Effector memory CD8-positive, alpha-beta T cell (primary cell): Measurements from ENCODE around the gene NLRP3.
A peak's percentile ranks its signal among the peaks of the same experiment; 100 is the strongest.
"Not testable (repeated sequence)": the region's sequence is repeated elsewhere in the genome, so short reads cannot be mapped to it uniquely, and the experiment has no call there.

Source experiments
- ATAC-seq: fragments of 150-1000 bp; cut with Tn5 transposase; replicated peaks from 2 replicates; pipeline ENCODE4 v1.10.0; 2021; ENCODE audit warnings: mild to moderate bottlenecking, moderate library complexity
- DNase-seq, 3 experiments: peaks; one replicate each; pipeline ENCODE4 v3.0.0; 2021
- H3K27ac Mint-ChIP-seq, 2 donors: one replicate each; pipeline ENCODE4 v1.8.0; 2022; ENCODE audit warnings: mild to moderate bottlenecking in 2 of 2, mixed read lengths in 2 of 2, moderate library complexity in 2 of 2
- H3K27me3 Mint-ChIP-seq, 2 donors: one replicate each; pipeline ENCODE4 v1.8.0; 2022; ENCODE audit warnings: mixed read lengths in 2 of 2
- H3K36me3 Mint-ChIP-seq: one replicate; pipeline ENCODE4 v1.8.0; 2022; ENCODE audit warnings: mild to moderate bottlenecking, moderate library complexity, mixed read lengths; ENCODE audit not compliant: insufficient read depth
- H3K4me1 Mint-ChIP-seq, 2 donors: one replicate each; pipeline ENCODE4 v1.8.0; 2022; ENCODE audit warnings: low read depth in 2 of 2, mixed read lengths in 2 of 2
- H3K4me3 Mint-ChIP-seq, 2 donors: one replicate each; pipeline ENCODE4 v1.8.0; 2022; ENCODE audit warnings: mild to moderate bottlenecking in 2 of 2, mixed read lengths in 2 of 2, moderate library complexity in 2 of 2
- H3K9me3 Mint-ChIP-seq, 2 donors: one replicate each; pipeline ENCODE4 v1.8.0; 2022; ENCODE audit warnings: mixed read lengths in 2 of 2

NLRP3 gene

DNA sequence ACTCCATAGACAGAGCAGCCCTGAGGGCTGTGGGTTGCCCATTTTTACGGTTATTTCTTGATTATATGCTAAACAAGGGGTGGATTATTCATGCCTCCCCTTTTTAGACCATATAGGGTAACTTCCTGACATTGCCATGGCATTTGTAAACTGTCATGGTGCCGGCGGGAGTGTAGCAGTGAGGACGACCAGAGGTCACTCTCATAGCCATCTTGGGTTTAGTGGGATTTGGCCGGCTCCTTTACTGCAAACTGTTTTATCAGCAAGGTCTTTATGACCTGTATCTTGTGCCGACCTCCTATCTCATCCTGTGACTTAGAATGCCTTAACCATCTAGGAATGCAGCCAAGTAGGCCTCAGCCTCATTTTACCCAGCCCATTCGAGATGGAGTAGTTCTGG lies 38.3 kb upstream of the NLRP3 start:
- not testable (repeated sequence) for H3K4me3 Mint-ChIP-seq, DNase-seq, H3K4me1 Mint-ChIP-seq, ATAC-seq, H3K9me3 Mint-ChIP-seq, H3K36me3 Mint-ChIP-seq, H3K27ac Mint-ChIP-seq
- peaks cover 5 to 49% of the 10 kb centered on the region in 2 donors for H3K27me3 Mint-ChIP-seq

DNA sequence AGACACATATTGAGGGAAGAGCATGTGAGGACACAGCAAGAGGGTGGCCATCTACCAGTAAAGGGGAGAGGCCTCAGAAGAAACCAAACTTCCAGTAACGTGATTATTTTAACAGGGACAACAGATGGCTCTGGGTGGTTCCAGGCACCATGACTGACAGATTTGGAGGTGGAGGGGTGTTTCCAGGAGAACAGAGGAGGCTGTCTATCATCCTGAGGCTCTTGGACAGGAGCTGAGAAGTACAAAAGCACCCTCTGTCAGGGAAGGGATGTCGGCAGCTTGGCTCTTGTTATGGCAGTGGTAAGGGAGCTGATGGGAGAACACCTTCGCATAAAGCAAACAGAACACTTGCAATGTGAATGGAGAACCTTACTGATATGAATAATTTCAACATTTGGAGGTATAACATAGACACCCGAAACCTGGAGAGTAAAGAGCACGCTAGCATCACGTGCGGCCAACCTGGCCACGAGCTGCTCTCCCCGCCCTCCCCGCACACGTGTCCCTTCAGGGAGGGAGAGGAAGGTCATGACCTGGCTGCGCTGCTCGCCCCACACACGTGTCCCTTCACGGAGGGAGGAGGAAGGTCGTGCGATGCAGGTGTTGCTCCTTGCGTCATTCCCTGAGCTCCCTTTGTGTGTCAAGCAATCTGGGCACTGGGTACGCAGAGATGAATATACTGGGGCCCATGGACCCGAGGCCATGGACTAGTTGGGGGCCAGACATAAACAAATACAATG lies 37.5 kb upstream of the NLRP3 start:
- DNase-seq (no peak), ATAC-seq (no peak)
- Mint-ChIP-seq H3K4me3 (no peak overlapping the region), H3K27ac (no peak overlapping the region), H3K36me3 (no peaks in the 10 kb centered on the region), H3K4me1 (peaks cover 0 to 4% of the 10 kb centered on the region in 2 donors), H3K9me3 (no peaks in the 10 kb centered on the region), H3K27me3 (peaks cover 5 to 50% of the 10 kb centered on the region in 2 donors)

DNA sequence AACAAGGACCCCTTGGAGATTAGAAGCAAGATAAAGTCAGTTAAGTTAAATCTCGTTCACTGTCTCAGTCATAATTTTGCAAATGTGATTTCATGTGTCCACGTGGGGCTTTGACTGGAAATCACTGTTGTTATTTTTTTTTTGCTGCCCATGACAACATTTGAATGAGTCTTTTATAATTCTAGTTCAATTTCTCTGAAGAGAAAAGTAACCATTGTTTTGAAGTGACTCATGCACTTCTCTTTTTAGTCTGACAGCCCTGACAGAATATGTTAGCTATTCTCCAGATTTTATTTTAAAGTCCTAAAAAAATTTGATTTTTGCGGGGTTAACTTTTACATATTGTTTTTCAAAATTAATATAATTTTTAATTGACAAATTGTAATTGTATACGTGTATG lies 30.7 kb upstream of the NLRP3 start:
- Mint-ChIP-seq H3K27me3 (peaks cover 0 to 18% of the 10 kb centered on the region in 2 donors), H3K27ac (no peak overlapping the region), H3K4me3 (no peak overlapping the region), H3K4me1 (peaks cover 4 to 5% of the 10 kb centered on the region in 2 donors), H3K9me3 (no peaks in the 10 kb centered on the region), H3K36me3 (peaks cover 1% of the 10 kb centered on the region)
- no peak for DNase-seq
- ATAC-seq = no peak

GRCh38 chr1:247386217-247386616 lies 29.8 kb upstream of the NLRP3 start:
- Mint-ChIP-seq H3K27me3 (peaks cover 0 to 18% of the 10 kb centered on the region in 2 donors), H3K27ac (no peak overlapping the region), H3K36me3 (peaks cover 3% of the 10 kb centered on the region), H3K9me3 (no peaks in the 10 kb centered on the region), H3K4me1 (peaks cover 4 to 5% of the 10 kb centered on the region in 2 donors), H3K4me3 (no peak overlapping the region)
- ATAC-seq = no peak
- no peak for DNase-seq

DNA sequence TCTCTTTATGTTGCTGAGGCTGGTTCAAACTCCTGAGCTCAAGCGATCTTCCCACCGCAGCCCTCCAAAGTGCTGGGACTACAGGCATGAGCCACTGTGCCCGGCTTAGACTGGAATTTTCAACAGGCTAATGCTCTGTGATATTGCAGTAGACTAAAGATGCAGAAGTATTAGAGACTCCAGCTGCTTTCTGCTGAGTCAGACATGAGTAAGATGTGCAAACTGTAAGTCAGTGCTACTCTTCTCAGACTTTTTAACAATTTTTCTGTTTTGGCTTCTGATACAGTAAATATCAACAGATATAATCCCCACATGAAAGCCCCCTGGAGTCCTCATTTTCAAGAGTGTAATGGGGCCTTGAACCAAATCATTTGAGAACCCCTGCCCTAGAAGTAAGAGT lies 29.3 kb upstream of the NLRP3 start:
- no peak overlapping the region for H3K27ac Mint-ChIP-seq
- no peak for ATAC-seq

GRCh38 chr1:247387096-247387495 lies 28.9 kb upstream of the NLRP3 start:
- H3K4me1 Mint-ChIP-seq = peaks cover 4 to 5% of the 10 kb centered on the region in 2 donors
- ATAC-seq = no peak

More for the DNA sequence above, 29.3 kb upstream of the NLRP3 start:
- Mint-ChIP-seq H3K9me3 (no peaks in the 10 kb centered on the region), H3K36me3 (peaks cover 3% of the 10 kb centered on the region), H3K4me3 (no peak overlapping the region), H3K4me1 (peaks cover 4 to 5% of the 10 kb centered on the region in 2 donors), H3K27me3 (peaks cover 0 to 18% of the 10 kb centered on the region in 2 donors)
- DNase-seq = no peak

GRCh38 chr1:247387565-247387964 lies 28.4 kb upstream of the NLRP3 start:
- Mint-ChIP-seq H3K9me3 (no peaks in the 10 kb centered on the region), H3K27ac (no peak overlapping the region), H3K27me3 (peaks cover 0 to 18% of the 10 kb centered on the region in 2 donors), H3K36me3 (peaks cover 3% of the 10 kb centered on the region), H3K4me3 (no peak overlapping the region), H3K4me1 (peaks cover 4 to 5% of the 10 kb centered on the region in 2 donors)
- no peak for DNase-seq
- ATAC-seq = no peak

More at GRCh38 chr1:247387096-247387495, 28.9 kb upstream of the NLRP3 start:
- H3K36me3 Mint-ChIP-seq = peaks cover 3% of the 10 kb centered on the region
- no peak overlapping the region for H3K27ac Mint-ChIP-seq
- DNase-seq = no peak
- H3K4me3 Mint-ChIP-seq = no peak overlapping the region
- H3K9me3 Mint-ChIP-seq = no peaks in the 10 kb centered on the region
- H3K27me3 Mint-ChIP-seq = peaks cover 0 to 18% of the 10 kb centered on the region in 2 donors

DNA sequence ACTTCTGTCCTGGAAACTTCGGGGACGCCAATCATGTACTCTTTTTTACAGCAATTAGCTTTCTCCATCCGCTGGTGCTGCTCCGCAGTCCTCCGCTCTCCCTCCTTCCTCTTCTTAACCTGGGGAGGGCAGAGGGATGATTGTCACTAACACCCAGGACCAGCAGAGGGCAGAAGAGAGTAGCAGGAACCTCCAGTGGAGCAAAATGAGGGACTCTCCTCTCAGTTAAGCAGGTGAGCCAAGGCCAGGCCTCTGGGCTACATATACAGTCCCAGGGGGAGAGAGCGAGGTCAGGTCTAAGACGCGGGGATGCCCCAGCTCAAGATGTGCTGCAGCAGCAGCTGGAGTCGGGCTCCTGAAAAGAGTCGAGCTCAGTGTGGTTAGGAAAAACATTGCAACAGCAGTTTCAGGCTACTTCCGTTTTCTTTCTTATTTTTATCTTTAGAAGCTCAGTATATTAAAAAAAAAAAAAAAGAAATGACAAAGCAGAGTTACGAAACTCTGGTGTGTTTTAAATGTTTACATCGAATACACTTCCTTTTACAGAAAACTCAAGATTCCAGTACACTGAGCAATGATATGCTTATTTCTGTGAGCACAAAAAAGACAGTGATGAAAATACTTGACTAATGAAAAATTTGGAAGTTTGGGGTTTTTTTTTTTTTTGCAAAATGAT lies 25.7 kb upstream of the NLRP3 start:
- Mint-ChIP-seq H3K36me3 (peaks cover 4% of the 10 kb centered on the region), H3K4me3 (peak overlapping the region; percentile 64 to 69), H3K27ac (peak overlapping the region; percentile 69 to 71), H3K27me3 (no peaks in the 10 kb centered on the region), H3K9me3 (no peaks in the 10 kb centered on the region), H3K4me1 (peaks cover 4 to 5% of the 10 kb centered on the region in 2 donors)
- ATAC-seq = peak; percentile 95
- DNase-seq = peak; percentile 81 to 86 (median 82)

- Mint-ChIP-seq H3K27me3 (no peaks in the 10 kb centered on the region), H3K36me3 (peaks cover 6% of the 10 kb centered on the region), H3K4me3 (no peak overlapping the region), H3K9me3 (no peaks in the 10 kb centered on the region), H3K4me1 (peaks cover 4 to 5% of the 10 kb centered on the region in 2 donors), H3K27ac (no peak overlapping the region)
- DNase-seq (no peak), ATAC-seq (no peak)
Measured at GRCh38 chr1:247390996-247391395, 25.0 kb upstream of the NLRP3 start.

GRCh38 chr1:247392088-247392487 lies 23.9 kb upstream of the NLRP3 start:
- Mint-ChIP-seq H3K27me3 (no peaks in the 10 kb centered on the region), H3K9me3 (no peaks in the 10 kb centered on the region), H3K4me3 (no peak overlapping the region), H3K4me1 (peaks cover 4 to 5% of the 10 kb centered on the region in 2 donors), H3K27ac (no peak overlapping the region), H3K36me3 (peaks cover 6% of the 10 kb centered on the region)
- no peak for DNase-seq
- no peak for ATAC-seq

DNA sequence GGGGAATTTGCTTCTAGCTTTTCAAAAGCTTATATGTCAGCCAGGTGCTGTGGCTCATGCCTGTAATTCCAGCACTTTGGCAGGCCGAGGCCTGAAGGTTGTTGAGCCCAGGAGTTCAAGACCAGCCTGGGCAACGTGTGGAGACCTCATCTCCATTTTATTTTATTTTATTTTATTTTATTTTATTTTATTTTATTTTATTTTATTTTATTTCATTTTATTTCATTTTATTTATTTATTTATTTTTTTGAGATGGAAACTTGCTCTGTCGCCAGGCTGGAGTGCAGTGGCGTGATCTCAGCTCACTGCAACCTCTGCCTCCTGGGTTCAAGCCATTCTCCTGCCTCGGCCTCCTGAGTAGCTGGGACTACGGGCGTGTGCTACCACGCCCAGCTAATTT lies 20.9 kb upstream of the NLRP3 start:
- H3K36me3 Mint-ChIP-seq, H3K9me3 Mint-ChIP-seq: not testable (repeated sequence)

GRCh38 chr1:247400685-247401084 lies 15.3 kb upstream of the NLRP3 start:
- no peak overlapping the region for H3K27ac Mint-ChIP-seq
- no peaks in the 10 kb centered on the region for H3K36me3 Mint-ChIP-seq
- no peak for ATAC-seq
- no peak overlapping the region for H3K4me3 Mint-ChIP-seq
- H3K9me3 Mint-ChIP-seq = no peaks in the 10 kb centered on the region
- H3K4me1 Mint-ChIP-seq = no peaks in the 10 kb centered on the region
- peaks cover 0 to 13% of the 10 kb centered on the region in 2 donors for H3K27me3 Mint-ChIP-seq
- DNase-seq = no peak

More for the DNA sequence above, 20.9 kb upstream of the NLRP3 start:
- not testable (repeated sequence) for DNase-seq, H3K4me1 Mint-ChIP-seq, H3K27ac Mint-ChIP-seq, ATAC-seq, H3K4me3 Mint-ChIP-seq
- H3K27me3 Mint-ChIP-seq = peaks cover 0 to 13% of the 10 kb centered on the region in 2 donors

GRCh38 chr1:247401310-247402119 lies 14.5 kb upstream of the NLRP3 start:
- Mint-ChIP-seq H3K9me3 (no peaks in the 10 kb centered on the region), H3K4me3 (no peak overlapping the region), H3K27ac (no peak overlapping the region), H3K36me3 (no peaks in the 10 kb centered on the region), H3K27me3 (peaks cover 0 to 13% of the 10 kb centered on the region in 2 donors), H3K4me1 (peaks cover under 1% of the 10 kb centered on the region in 2 donors)
- DNase-seq = no peak
- no peak for ATAC-seq
